Measurements from ENCODE around the gene ZNF597.

ZNF597 gene

DNA sequence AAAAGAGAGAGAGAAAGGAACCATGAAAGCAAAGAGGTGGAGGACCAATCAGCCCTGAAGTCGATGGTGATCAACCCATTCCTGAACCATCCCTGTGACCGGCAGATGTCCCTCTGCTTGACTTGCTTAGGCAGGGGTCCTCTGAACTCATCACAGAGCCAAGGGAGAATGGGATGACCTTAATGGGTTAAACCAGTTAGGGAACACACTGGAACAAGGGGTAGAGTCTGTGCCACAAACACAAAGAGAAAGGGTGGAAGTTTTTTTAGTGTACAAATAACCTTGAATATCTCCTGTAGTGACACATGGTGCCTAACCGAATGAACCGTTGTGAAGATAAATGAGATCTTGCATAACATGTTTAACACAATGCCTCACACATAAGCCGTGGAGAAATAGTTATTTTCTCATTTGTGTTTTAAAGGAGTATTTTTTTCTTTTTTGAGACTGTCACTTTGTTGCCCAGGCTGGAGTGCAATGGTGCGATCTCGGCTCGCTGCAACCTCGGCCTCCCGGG, 11.4 kb upstream of the ZNF597 start:
- DNase-seq, result no peak

DNA sequence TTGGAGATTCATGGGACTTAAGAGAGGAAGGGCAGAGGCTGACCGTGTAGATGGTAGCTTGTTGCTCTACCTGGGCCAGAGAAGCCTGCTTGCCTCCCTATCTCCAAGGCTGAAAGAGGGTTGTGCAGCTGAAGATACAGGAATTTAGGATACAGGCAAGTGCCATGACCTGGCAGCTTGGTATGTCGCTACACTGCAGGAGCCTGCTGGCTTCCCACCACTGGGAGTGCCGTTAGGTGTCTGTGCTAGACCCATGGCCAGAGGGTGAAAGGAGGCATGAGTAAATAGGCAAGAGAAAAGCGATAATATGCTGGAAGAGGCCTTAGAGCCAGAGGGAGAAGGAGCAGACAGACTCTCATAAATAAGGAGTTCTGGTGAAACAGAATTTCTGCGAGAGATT, 10.8 kb upstream of the ZNF597 start:
- no peak for DNase-seq

DNA sequence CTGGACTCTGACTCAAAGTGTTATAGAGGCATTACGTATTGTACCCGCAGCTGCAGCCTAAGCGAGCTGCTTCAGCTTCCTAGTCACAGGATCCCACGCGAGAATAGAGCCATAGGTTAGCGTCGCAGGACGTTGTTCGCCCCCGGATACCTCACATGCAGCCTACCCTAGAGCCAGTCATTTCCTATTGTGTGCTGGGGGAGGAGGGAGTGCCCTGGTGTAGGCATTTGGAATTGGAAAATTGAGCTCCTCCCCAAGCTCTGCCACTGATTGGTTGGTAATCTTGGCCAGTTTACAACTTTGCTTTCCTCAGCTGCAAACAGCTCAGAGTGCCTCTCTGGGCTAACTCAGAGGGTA, 706 bp upstream of the ZNF597 start:
- DNase-seq, result no peak

DNA sequence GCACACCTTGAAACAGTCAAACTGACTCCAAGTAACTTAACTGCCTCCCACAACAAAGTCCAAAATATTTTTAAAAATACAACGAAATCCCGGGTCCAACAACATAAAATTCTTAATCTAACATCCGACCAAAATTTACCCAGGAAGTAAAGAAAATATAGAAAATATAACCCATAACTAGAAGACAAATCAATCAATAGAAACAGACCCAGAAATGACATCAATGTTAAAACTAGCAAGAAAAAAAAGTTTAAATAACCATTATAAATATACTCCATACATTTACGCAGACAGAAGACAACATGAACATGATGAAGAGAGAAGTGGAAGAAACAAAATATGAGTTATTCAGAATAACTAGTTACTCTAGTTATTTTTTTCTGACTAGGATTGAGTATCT, 3.7 kb downstream of the ZNF597 start:
- DNase-seq, result no peak

DNA sequence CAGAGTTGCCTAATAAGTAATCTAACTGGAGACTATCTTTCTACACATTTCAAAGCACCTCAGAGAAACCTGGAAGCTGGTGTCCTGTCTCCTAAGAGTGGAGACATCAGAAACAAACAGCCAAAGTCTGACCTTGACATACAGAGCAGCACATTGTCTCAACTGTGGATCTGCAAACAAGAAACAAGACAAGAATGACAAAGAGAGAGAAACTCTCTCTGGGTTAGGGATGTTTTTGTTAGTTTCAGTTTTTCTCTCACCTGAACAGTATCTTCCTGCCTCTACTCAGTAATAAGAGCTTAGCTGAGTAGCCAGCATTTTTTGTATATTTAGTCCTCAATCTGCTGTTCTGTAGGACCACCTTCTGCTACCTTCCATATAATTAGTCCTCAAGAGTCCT, 8.9 kb downstream of the ZNF597 start:
- no peak for DNase-seq

DNA sequence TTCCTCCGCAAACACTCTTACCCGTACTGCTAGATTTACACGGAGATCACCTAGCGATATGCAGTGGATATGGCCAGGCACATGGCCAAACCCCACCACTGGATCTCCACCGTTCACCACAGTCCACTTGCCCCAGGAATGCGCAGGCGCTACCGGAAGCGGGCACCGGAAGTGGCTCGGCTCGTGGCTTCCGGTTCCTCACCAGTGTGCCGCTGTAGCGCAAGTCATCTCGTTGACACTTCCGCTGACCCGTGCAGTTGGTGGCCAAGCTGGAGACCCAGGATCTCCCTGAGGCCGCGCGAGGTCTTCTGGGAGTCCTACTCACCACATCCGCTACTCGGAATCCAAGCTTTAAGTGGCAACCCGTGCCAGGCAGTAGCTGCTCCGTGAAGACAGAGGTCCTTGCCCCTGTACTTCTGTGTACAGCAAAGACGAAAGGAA, 11.5 kb downstream of the ZNF597 start:
- peak; percentile 63 for DNase-seq

DNA sequence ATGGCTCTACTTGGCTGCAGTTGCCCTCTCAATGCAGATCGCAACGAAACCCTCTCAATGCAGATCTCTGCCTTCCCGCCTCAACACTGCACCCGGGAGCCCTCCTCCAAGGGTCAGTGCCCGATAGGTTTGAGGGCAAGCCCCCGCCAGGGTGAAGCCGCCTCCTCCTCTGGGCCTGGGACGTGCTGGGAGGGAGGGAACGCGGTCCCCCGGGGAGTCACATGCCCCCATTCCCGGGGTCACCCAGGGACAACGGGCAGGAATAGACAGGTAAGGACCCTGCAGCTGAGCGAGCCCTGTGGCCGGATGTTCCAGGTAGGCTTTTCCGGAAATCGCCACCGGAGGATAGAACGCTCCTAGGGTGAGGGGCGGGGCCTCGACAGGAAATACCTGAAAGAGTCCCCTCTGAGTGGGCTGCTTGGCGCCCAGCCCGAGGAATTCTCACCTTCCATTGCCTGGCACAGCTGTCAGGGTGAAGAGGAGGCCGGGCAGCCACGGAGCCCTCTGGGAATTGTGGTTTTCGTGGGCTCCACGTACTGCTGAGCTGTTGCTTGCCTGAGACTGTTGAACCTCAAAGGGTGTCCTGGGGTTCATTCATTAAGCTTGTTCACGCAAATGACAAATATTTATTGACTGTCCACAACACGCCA, 29.4 kb downstream of the ZNF597 start:
- no peak for DNase-seq

DNA sequence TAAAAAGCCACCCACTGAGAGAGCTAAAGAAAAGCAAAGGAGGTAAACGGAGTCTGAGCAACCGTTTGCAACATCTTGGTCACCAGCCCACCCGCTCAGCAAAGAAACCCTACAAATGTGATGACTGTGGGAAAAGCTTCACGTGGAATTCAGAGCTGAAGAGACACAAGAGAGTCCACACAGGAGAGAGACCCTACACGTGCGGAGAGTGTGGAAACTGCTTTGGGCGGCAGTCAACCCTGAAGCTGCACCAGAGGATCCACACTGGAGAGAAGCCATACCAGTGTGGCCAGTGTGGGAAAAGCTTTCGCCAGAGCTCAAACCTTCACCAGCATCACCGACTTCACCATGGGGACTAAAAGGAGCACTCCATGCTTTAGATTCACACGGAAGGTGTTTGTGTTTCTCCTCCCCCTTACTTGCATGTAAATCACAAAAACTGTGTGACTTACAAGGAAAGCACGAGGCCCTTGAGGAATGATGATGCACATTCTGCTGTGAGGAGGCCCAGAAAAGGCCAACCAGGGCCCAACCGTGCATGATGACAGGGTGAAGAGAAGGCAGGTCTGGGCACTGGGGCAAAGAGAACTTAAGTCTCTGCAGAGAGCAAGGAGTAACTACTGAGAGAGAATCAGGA, 34.6 kb downstream of the ZNF597 start:
- no peak for DNase-seq

DNA sequence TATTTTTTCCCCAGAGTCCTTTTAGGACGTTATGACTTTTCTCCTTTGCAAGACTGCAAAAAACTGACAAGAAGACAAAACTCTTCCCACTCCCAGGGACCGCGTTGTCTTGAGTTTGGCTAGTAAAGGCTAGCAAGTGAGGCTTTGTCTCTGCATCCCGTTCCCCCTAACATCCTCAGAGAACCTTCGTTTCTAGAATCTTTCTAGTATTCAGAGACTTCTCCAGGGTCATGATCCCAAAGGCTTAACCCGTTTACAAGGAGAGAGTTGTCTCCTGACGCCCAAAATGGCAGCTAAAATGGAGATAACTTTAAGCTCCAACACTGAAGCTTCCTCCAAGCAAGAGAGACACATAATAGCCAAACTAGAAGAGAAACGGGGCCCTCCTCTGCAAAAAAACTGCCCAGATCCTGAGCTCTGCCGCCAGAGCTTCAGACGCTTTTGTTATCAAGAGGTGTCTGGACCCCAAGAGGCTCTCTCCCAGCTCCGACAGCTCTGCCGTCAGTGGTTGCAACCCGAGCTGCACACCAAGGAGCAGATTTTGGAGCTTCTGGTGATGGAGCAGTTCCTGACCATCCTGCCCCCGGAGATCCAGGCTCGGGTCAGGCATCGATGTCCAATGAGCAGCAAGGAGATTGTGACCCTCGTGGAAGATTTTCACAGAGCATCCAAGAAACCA, 41.4 kb downstream of the ZNF597 start:
- DNase-seq, result no peak

DNA sequence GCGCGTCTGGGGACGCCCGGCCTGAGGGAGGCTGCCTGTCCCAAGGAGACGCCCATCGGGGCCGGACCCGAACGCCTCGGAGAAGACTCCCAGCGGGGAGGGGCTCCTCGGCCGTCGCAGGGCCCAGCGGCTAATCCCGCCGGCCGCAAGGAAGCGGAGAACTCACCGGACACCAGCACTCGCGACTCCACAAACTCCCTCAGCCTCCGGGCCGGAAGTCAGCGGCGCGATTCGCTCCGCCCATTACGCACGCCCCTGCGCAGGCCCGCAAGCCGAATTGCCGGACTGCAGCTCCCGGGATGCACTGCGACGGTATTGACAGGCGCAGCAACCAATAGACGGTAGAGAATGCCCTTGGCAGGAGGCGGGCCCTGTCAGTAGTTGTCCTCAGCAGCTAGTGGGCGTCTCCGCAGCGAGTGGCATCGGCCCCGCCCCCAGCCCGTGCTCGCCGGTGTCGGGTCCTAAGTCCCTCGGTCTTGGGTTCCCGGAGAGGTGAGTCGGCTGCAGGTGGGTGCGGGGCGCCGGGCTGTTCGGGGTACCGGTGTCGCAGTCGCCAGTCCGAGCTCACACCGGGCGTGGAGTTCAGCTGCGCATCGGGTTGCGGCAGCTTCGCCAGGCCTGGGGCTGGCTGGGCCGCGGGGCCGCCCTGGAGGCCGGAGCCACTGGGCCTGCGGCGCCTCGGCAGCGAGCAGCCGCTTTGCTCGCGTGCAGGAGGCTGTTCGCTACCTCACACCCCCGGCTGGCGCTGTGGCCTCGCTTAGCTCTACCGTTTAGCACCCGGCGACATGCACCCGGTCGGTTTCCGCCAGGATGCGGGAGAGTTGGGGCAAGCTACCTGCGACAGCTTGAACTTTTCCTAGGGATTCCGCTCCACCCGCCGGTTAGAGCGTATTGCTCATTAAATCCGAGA, 42.3 kb downstream of the ZNF597 start, which contains the start of the genes ZNF174 and ZSCAN32:
Gene ZNF174 (plus strand): TSS at position 437 of the 910 bp plus-strand sequence. CDS start 790 bp downstream, outside the sequence.
Gene ZSCAN32 (minus strand): TSS at position 226 of the 910 bp plus-strand sequence. CDS start 3,447 bp downstream, outside the sequence.
- peak; percentile 99 for DNase-seq

DNA sequence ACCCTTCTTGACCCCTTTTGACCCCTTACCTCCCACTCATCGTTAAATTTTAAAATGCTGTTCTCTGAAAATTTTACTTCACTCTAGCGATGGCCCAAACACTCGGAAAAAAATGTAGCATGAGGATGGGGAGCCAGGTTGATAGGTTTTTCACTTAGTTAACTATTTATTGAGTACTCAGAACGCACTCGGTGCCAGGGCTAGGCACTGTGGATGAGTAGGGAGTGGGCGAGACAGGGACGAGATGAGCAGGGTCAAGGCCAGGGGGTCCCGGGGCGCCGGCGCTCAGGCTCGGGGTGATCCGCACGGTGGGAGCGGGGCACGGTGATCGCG, 42.9 kb downstream of the ZNF597 start:
- DNase-seq, result no peak

DNA sequence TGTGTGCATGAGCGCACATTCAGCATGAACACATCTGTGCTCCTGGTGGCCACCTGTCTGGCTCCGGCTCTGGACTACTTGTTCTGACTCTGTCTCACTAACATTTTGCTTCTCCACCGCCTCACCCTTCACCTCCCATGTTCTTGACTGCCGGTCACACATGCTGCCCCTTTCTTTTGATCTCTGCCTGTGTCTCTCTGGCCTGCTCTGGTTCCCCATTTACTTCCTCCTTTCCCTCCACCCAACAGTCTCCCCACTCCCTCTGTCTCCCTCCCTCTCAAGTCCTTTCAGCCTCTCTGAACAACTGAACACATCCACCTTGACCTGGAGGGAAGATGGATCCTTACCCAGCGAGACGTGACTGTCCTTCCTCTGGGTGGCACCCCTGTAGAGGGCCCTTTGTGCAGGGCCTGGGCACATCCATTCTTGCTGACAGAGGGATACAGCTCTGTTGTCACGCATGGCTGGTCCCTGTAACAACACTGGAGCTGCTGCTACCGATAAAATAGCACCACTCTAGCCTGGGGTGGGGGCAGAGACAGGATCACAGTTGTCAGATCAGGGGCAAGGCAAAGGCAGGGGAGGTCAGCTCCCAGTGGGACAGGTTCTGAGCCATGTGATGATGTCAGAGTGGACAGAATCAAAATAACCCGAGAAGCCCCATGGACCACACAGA, 53.5 kb downstream of the ZNF597 start:
- DNase-seq, result no peak

DNA sequence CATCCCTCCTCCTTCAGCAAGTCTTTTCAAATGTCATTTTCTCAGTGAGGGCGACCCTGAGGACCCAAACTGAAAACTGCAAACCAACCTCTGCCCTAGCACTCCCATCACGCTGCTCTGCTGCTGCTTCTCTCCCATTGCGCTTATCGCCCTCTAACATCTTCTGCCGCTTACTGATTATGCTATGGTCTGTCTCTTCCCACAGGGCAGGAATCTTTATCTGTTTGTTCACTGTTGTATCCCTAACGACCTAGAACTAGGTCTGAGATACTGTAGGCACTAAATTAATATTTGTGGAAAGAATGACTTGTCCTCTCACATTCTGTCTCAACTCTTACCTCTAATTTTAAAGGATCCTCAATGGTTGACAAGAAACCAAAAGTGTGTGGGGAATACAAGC, 55.0 kb downstream of the ZNF597 start:
- DNase-seq, result no peak

DNA sequence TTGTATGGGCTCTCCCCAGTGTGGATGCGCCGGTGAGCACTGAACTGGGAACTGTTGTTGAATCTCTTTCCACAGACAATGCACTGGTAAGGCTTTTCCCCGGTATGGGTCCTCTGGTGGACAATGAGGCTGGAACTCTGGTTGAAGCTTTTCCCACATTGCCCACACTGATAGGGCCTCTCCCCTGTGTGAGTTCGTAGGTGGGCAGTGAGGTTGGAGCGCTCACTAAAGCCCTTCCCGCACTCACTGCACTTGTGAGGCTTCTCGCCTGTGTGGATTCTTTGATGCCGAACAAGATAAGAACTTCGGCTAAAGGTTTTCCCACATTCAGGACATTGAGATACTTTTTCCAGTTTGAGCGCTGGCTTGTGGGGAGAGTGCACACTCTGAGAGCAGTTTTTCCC, 60.3 kb downstream of the ZNF597 start:
- no peak for DNase-seq

Measured in CD4-positive, alpha-beta T cell treated with Interleukin-15 for 1 hour (primary cell).